HUES6 (cell line): ENCODE measurements around the gene NAT9.

Source experiments
- H3K27ac ChIP-seq: 2 replicates; pipeline ENCODE4 v1.7.0; 2013; ENCODE audit warnings: low read depth, mild to moderate bottlenecking, low read length, inconsistent platforms
- H3K27me3 ChIP-seq: 2 replicates; pipeline ENCODE4 v1.6.1; 2013; ENCODE audit warnings: low read length; ENCODE audit not compliant: control insufficient read depth, insufficient read depth
- H3K36me3 ChIP-seq: 2 replicates; pipeline ENCODE4 v1.6.1; 2013; ENCODE audit warnings: low read length; ENCODE audit not compliant: control insufficient read depth, insufficient read depth
- H3K4me1 ChIP-seq: 2 replicates; pipeline ENCODE4 v1.6.1; 2013; ENCODE audit warnings: low read length; ENCODE audit not compliant: control insufficient read depth, insufficient read depth
- H3K4me3 ChIP-seq: 2 replicates; pipeline ENCODE4 v1.5.1; 2013; ENCODE audit warnings: low read depth, low read length
- H3K9ac ChIP-seq: one replicate; pipeline ENCODE4 v1.6.1; 2013; ENCODE audit warnings: mild to moderate bottlenecking, low read length
- H3K9me3 ChIP-seq: 2 replicates; pipeline ENCODE4 v1.6.1; 2013; ENCODE audit warnings: low read depth, low read length; ENCODE audit not compliant: control insufficient read depth, insufficient read depth

Gene NAT9

GRCh38 chr17:74759243-74759801 is 16.8 kb downstream of the NAT9 start:
- Histone ChIP-seq H3K9ac (peak overlapping the region; percentile 23), H3K4me1 (peaks cover 61% of the 10 kb centered on the region), H3K27ac (no peak overlapping the region)

DNA sequence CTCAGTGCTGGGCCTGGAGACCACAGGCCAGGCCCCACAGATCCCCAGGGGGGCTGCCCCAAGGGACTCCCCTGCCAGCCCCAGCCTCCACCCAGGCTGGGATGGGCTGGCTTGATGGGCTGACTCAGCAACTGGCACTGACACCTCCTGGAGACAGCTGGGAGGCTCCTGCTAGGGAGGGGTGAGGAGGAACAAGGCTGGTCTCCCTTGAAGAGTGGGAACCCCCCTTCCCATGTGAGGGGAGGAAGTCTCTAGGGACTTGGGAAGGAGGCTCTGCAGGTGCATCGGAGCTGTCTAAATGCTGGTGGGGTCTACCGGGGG is 17.3 kb downstream of the NAT9 start:
- H3K4me1 ChIP-seq: peaks cover 57% of the 10 kb centered on the region
- H3K9me3 ChIP-seq: no peaks in the 10 kb centered on the region
- H3K27me3 ChIP-seq: no peaks in the 10 kb centered on the region
- H3K4me3 ChIP-seq: no peak overlapping the region
- no peak overlapping the region for H3K9ac ChIP-seq
- no peaks in the 10 kb centered on the region for H3K36me3 ChIP-seq
- H3K27ac ChIP-seq: no peak overlapping the region; the same call in 1 of the 2 replicates

More at GRCh38 chr17:74759243-74759801, 16.8 kb downstream of the NAT9 start:
- Histone ChIP-seq H3K4me3 (no peak overlapping the region), H3K36me3 (no peaks in the 10 kb centered on the region), H3K27me3 (no peaks in the 10 kb centered on the region), H3K9me3 (no peaks in the 10 kb centered on the region)

GRCh38 chr17:74757931-74758847 is 18.0 kb downstream of the NAT9 start:
- Histone ChIP-seq H3K9me3 (no peaks in the 10 kb centered on the region), H3K9ac (no peak overlapping the region), H3K4me1 (peaks cover 53% of the 10 kb centered on the region), H3K27me3 (no peaks in the 10 kb centered on the region), H3K36me3 (no peaks in the 10 kb centered on the region), H3K4me3 (no peak overlapping the region), H3K27ac (no peak overlapping the region; the same call in 1 of the 2 replicates)

DNA sequence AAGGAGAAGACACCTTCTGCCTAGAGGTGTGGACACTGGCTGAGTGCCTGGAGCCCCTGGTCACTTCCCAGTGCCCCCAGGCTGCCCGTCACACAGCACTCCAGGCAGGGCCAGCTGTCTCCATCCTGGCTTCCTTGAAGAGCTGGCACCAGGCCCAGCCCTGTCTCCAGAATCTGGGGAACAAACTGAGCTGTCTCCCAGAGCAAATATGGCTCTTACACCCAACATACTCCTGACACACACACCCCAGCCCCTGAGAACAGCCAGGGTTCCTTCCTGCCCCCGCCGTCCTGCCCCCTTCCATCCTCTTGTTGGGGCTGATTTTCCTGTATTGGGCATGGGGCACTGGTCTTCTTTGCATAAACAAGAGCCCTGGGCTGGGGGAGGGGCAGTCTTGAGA is 18.6 kb downstream of the NAT9 start:
- Histone ChIP-seq H3K4me1 (peaks cover 58% of the 10 kb centered on the region), H3K27ac (no peak overlapping the region), H3K9ac (no peak overlapping the region)

DNA sequence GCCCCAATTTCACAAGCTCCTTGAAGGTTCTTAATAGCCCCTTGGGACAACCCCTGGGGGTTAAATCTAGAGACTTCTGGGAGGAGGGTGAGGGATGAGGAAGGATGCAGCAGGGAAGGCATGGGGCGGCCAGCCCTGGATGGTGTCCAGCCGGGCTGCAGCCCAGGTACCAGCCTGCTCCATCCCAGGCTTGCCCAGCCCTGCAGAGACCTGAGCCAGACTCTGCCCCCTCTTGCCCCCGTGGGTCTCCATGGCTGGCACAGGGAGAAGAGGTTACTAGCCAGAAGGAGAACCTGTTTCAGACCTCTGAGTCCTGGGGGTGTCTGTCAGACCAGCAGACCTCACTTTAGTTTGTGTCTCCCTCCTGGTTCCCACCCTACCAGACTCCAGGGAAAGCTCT is 19.3 kb downstream of the NAT9 start:
- Histone ChIP-seq H3K36me3 (no peaks in the 10 kb centered on the region), H3K9ac (no peak overlapping the region), H3K4me3 (no peak overlapping the region), H3K27me3 (no peaks in the 10 kb centered on the region), H3K9me3 (no peaks in the 10 kb centered on the region), H3K4me1 (peaks cover 58% of the 10 kb centered on the region), H3K27ac (no peak overlapping the region)

More for the DNA sequence above, 18.6 kb downstream of the NAT9 start:
- Histone ChIP-seq H3K27me3 (no peaks in the 10 kb centered on the region), H3K4me3 (no peak overlapping the region), H3K36me3 (no peaks in the 10 kb centered on the region), H3K9me3 (no peaks in the 10 kb centered on the region)

DNA sequence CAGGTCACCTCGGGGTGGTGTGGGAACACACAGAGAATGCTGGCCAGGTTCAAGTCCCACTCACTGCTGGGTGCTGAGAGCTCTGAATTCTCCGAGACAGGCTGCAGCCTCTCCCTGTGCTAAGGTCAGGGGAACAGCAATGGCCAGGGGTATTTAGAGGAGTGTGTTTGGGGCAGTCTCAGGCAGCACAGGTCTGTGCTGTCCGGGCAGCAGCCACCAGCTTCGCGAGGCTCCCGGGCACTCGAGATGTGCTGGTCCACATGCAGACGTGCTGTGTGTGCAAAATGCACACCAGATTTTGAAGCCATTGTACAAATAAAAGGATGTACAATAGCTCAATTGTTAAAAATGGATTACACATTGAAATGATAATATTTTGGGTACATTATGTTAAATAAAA is 20.6 kb downstream of the NAT9 start:
- H3K36me3 ChIP-seq: no peaks in the 10 kb centered on the region
- peaks cover 57% of the 10 kb centered on the region for H3K4me1 ChIP-seq
- H3K9ac ChIP-seq: no peak overlapping the region
- no peak overlapping the region for H3K4me3 ChIP-seq
- H3K27ac ChIP-seq: no peak overlapping the region
- H3K9me3 ChIP-seq: no peaks in the 10 kb centered on the region
- no peaks in the 10 kb centered on the region for H3K27me3 ChIP-seq

DNA sequence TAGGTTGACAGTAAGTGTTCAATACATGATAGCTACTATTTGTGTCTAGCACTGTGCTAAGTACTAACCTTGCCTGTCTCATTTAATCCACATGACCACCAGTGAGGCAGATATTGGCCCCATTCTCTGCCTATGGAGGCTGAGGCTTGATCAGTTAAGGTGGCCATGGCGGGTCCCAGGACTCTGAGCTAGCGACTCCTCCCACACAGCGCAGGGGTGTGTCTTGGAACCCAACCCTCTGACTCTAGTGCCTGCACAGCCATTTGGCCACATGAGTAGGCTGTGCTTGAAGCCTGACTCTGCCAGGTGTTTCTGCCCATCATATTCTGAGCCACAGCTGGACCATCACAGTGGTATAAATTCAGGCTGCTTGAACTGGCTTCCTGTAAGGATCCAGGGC is 21.3 kb downstream of the NAT9 start:
- no peak overlapping the region for H3K27ac ChIP-seq
- H3K9me3 ChIP-seq: no peaks in the 10 kb centered on the region
- no peak overlapping the region for H3K4me3 ChIP-seq
- H3K4me1 ChIP-seq: peaks cover 57% of the 10 kb centered on the region
- no peak overlapping the region for H3K9ac ChIP-seq
- H3K27me3 ChIP-seq: no peaks in the 10 kb centered on the region
- no peaks in the 10 kb centered on the region for H3K36me3 ChIP-seq

DNA sequence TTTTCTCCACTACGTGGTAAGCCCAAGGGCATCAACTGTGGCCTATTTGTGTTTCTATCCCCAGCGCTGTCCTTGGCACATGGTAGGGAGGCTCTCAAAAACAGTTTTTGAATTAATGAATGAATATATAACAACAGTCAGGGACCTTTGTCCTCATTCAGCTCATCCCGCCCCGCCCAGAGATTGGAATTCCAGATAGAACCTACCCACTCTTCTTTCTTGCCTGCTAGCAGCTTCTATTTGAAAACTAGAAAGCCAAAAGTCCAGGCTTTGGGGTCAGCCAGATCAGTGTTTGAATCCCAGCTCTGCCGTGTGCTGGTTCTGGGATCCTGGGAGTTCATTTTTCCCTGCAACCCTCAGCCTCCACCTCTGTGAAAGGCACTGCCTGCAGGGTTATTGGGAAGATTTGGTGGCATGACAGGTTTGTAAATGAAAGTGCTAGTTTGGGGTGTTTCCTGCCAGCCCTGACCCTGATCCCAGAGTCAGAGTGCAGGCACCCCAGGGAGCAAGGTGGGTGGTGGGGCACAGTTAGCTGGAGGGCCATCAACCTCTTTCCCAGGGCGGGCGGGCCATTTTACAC is 23.2 kb downstream of the NAT9 start:
- H3K9ac ChIP-seq: no peak overlapping the region

GRCh38 chr17:74752415-74752814 is 23.7 kb downstream of the NAT9 start:
- H3K4me3 ChIP-seq: no peak overlapping the region
- no peak overlapping the region for H3K9ac ChIP-seq
- H3K27ac ChIP-seq: no peak overlapping the region

More for the DNA sequence above, 23.2 kb downstream of the NAT9 start:
- no peaks in the 10 kb centered on the region for H3K36me3 ChIP-seq
- H3K9me3 ChIP-seq: no peaks in the 10 kb centered on the region
- H3K4me1 ChIP-seq: peaks cover 39% of the 10 kb centered on the region
- H3K4me3 ChIP-seq: no peak overlapping the region
- H3K27me3 ChIP-seq: no peaks in the 10 kb centered on the region
- no peak overlapping the region for H3K27ac ChIP-seq

GRCh38 chr17:74750327-74751069 is 25.6 kb downstream of the NAT9 start:
- H3K9me3 ChIP-seq: no peaks in the 10 kb centered on the region
- no peak overlapping the region for H3K27ac ChIP-seq
- no peaks in the 10 kb centered on the region for H3K36me3 ChIP-seq
- H3K9ac ChIP-seq: peak overlapping the region; percentile 82
- H3K4me1 ChIP-seq: peaks cover 54% of the 10 kb centered on the region
- no peaks in the 10 kb centered on the region for H3K27me3 ChIP-seq
- H3K4me3 ChIP-seq: peak overlapping the region; percentile 95

More at GRCh38 chr17:74752415-74752814, 23.7 kb downstream of the NAT9 start:
- H3K9me3 ChIP-seq: no peaks in the 10 kb centered on the region
- no peaks in the 10 kb centered on the region for H3K27me3 ChIP-seq
- H3K4me1 ChIP-seq: peaks cover 39% of the 10 kb centered on the region
- H3K36me3 ChIP-seq: no peaks in the 10 kb centered on the region

DNA sequence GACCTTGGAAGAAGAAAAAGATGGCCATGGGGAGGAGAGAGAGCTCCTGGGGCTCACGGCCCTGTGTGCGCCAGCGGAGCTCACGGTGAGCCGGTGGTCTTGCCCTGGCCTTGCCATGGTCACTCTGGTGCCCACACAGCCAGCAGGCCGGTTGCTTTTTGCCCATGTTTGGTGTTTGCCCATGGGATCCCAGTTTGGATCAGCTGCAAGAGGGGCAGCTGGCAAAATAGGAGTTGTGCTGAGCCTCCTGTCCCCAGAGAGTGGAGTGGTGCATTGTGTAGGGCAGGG is 26.2 kb downstream of the NAT9 start:
- Histone ChIP-seq H3K27ac (no peak overlapping the region), H3K4me1 (peaks cover 57% of the 10 kb centered on the region)

More for the DNA sequence above, 26.2 kb downstream of the NAT9 start:
- H3K4me3 ChIP-seq: peak overlapping the region; percentile 95
- H3K27me3 ChIP-seq: no peaks in the 10 kb centered on the region
- no peaks in the 10 kb centered on the region for H3K36me3 ChIP-seq
- peak overlapping the region; percentile 82 for H3K9ac ChIP-seq
- H3K9me3 ChIP-seq: no peaks in the 10 kb centered on the region
